Measurements from ENCODE around the gene TMEM187.

- no peak for TF ChIP-seq POLR2AphosphoS5 (IDR thresholded peaks at IDR 0.05; ENCODE audit: low read depth, low read length)
- TF ChIP-seq POLR2A (IDR thresholded peaks at IDR 0.05; ENCODE audit: low read depth, low read length) = no peak
- TF ChIP-seq PAX5 (IDR thresholded peaks at IDR 0.05; ENCODE audit: insufficient read depth, low read length, severe bottlenecking) = no peak
Observed at GRCh38 chrX:154025230-154025629, 52.7 kb downstream of the TMEM187 start.
